ENCODE measurements around the gene ATP10A.

ATP10A gene

GRCh38 chr15:25790000-25790660 lies 73.0 kb downstream of the ATP10A start:
- H3K4me3 ChIP-seq (ENCODE audit: low read depth, low read length) = no peak overlapping the region
- in situ Hi-C loops (cut with HindIII; ENCODE audit: low pct_ligation_motif_present, low sequenced_read_pairs) = no loop called here
- peak; percentile 62 for DNase-seq
- no peaks in the 10 kb centered on the region for H3K27me3 ChIP-seq (replicated peaks)
- H3K36me3 ChIP-seq (replicated peaks) = no peaks in the 10 kb centered on the region
- peak; percentile 12 for TF ChIP-seq CTCF (IDR thresholded peaks at IDR 0.05; ENCODE audit: low read depth, low read length, missing control alignments)
- H3K27ac ChIP-seq = peak overlapping the region; percentile 45

- Histone ChIP-seq H3K27ac (peak overlapping the region; percentile 45), H3K36me3 (replicated peaks) (no peaks in the 10 kb centered on the region)
- in situ Hi-C loops (cut with HindIII; ENCODE audit: low pct_ligation_motif_present, low sequenced_read_pairs) = no loop called here
These were observed 73.5 kb downstream of the ATP10A start for GRCh38 chr15:25789616-25789999.

GRCh38 chr15:25789211-25789610 lies 73.9 kb downstream of the ATP10A start:
- Histone ChIP-seq H3K36me3 (replicated peaks) (no peaks in the 10 kb centered on the region), H3K27ac (no peak overlapping the region), H3K27me3 (replicated peaks) (no peaks in the 10 kb centered on the region), H3K4me3 (ENCODE audit: low read depth, low read length) (no peak overlapping the region)
- TF ChIP-seq CTCF (IDR thresholded peaks at IDR 0.05; ENCODE audit: low read depth, low read length, missing control alignments) = no peak
- in situ Hi-C loops (cut with HindIII; ENCODE audit: low pct_ligation_motif_present, low sequenced_read_pairs) = no loop called here
- DNase-seq = no peak

More at GRCh38 chr15:25789616-25789999, 73.5 kb downstream of the ATP10A start:
- Histone ChIP-seq H3K27me3 (replicated peaks) (no peaks in the 10 kb centered on the region), H3K4me3 (ENCODE audit: low read depth, low read length) (no peak overlapping the region)
- TF ChIP-seq CTCF (IDR thresholded peaks at IDR 0.05; ENCODE audit: low read depth, low read length, missing control alignments) = no peak
- no peak for DNase-seq

GRCh38 chr15:25787855-25788520 lies 75.1 kb downstream of the ATP10A start:
- Histone ChIP-seq H3K27me3 (replicated peaks) (no peaks in the 10 kb centered on the region), H3K27ac (no peak overlapping the region), H3K36me3 (replicated peaks) (no peaks in the 10 kb centered on the region), H3K4me3 (ENCODE audit: low read depth, low read length) (no peak overlapping the region)
- TF ChIP-seq CTCF (IDR thresholded peaks at IDR 0.05; ENCODE audit: low read depth, low read length, missing control alignments) = no peak
- DNase-seq = peak; percentile 35
- in situ Hi-C loops (cut with HindIII; ENCODE audit: low pct_ligation_motif_present, low sequenced_read_pairs) = no loop called here

GRCh38 chr15:25787381-25787780 lies 75.7 kb downstream of the ATP10A start:
- Histone ChIP-seq H3K27me3 (replicated peaks) (no peaks in the 10 kb centered on the region), H3K27ac (no peak overlapping the region), H3K4me3 (ENCODE audit: low read depth, low read length) (no peak overlapping the region), H3K36me3 (replicated peaks) (no peaks in the 10 kb centered on the region)
- in situ Hi-C loops (cut with HindIII; ENCODE audit: low pct_ligation_motif_present, low sequenced_read_pairs) = no loop called here
- no peak for DNase-seq
- TF ChIP-seq CTCF (IDR thresholded peaks at IDR 0.05; ENCODE audit: low read depth, low read length, missing control alignments) = no peak

Data from brain microvascular endothelial cell (primary cell).